K562 (cell line): Measurements from ENCODE around the gene LRMDA. TPM values are rescaled to one million over a fixed set of nuclear protein-coding genes. Genes with fewer than 3 reads are reported as not detected.

Source experiments
- ATAC-seq: fragments of 200-7000 bp; cut with Tn5 transposase; 3 replicates; pipeline ENCODE4 v1.9.1; 2020; ENCODE audit warnings: moderate library complexity
- BruUV-seq: library from RNA; stranded (reverse); fragments of 400-500 nt; replicated peaks from 2 replicates; lab custom pipeline; 2021; lab: Mats Ljungman, UMichigan
- CTCF ChIA-PET: fragments of 300-600 bp; formaldehyde crosslinking; extraction: SDS; loops from one replicate; lab custom pipeline; 2021; ENCODE audit warnings: low intra/inter-chr PET ratio; lab: Yijun Ruan, JAX
- POLR2A ChIA-PET: fragments of 300-600, 350-650 bp; sonication (Branson Sonifier 250); formaldehyde crosslinking; extraction: SDS; loops from one replicate; lab custom pipeline; 2021; ENCODE audit warnings: antibody characterized with exemption, inconsistent platforms; lab: Yijun Ruan, JAX
- DNase-seq, 4 experiments: peaks; one replicate each; pipeline versions ENCODE4 v3.0.0 to v3.0.0-alpha.2; 2011 to 2018; ENCODE audit warnings: low spot score in 3 of 4, mixed read lengths in 3 of 4; ENCODE audit errors: extremely low read depth in 1 of 4
- FAIRE-seq: peaks from 2 replicates; lab custom pipeline; 2011; peaks lifted over from hg19 to GRCh38; lab: Jason Lieb, UNC
- H2AFZ ChIP-seq: 2 replicates; pipeline ENCODE4 v1.6.0; 2011; ENCODE audit warnings: low read depth, low read length, control low read depth, inconsistent platforms
- H3K27ac ChIP-seq: fragments of 200-600 bp; 3 replicates; pipeline ENCODE4 v1.8.0; 2011; ENCODE audit warnings: low read depth, mild to moderate bottlenecking, control low read depth, inconsistent platforms, low read length, moderate library complexity, mixed read lengths; ENCODE audit errors: extremely low read depth
- H3K27me3 ChIP-seq, 2 experiments: fragments of 300-600 bp in 1 of 2; 2 replicates in 1 of 2; 3 replicates in 1 of 2; pipeline versions ENCODE4 v1.6.0 to v1.8.0; 2011; ENCODE audit warnings: inconsistent platforms in 2 of 2, low read length in 2 of 2, mild to moderate bottlenecking in 1 of 2, mixed read lengths in 1 of 2, moderate library complexity in 1 of 2; ENCODE audit not compliant: control insufficient read depth in 2 of 2, insufficient read depth in 2 of 2
- H3K36me3 ChIP-seq: fragments of 300-600 bp; 3 replicates; pipeline ENCODE4 v1.8.0; 2011; ENCODE audit warnings: mild to moderate bottlenecking, low read length, inconsistent platforms; ENCODE audit not compliant: control insufficient read depth, insufficient read depth
- H3K4me1 ChIP-seq, 2 experiments: fragments of 200-600 bp in 1 of 2; replicated peaks in 1 of 2; 2 replicates in 1 of 2; 3 replicates in 1 of 2; pipeline versions ENCODE4 v1.5.1 to v1.8.0; 2011; ENCODE audit warnings: inconsistent platforms in 2 of 2, low read length in 2 of 2, mild to moderate bottlenecking in 1 of 2, mixed read lengths in 1 of 2, moderate library complexity in 1 of 2; ENCODE audit not compliant: control insufficient read depth in 2 of 2, insufficient read depth in 2 of 2
- H3K4me2 ChIP-seq: 2 replicates; pipeline ENCODE4 v1.6.1; 2011; ENCODE audit warnings: low read length, control low read depth, inconsistent platforms, mixed read lengths; ENCODE audit not compliant: insufficient read depth
- H3K4me3 ChIP-seq: fragments of 200-600 bp; sonication (generic), shearing (Covaris generic); 2 replicates; pipeline ENCODE4 v1.5.1; 2016; ENCODE audit warnings: control low read depth, inconsistent platforms
- H3K79me2 ChIP-seq: fragments of 200-600 bp; 3 replicates; pipeline ENCODE4 v1.8.0; 2011; ENCODE audit warnings: low read length, inconsistent platforms; ENCODE audit not compliant: control insufficient read depth, insufficient read depth
- H3K9ac ChIP-seq, 2 experiments: 2 replicates each; pipeline versions ENCODE4 v1.6.0 to v1.6.1; 2011; ENCODE audit warnings: low read depth in 2 of 2, low read length in 2 of 2, control low read depth in 1 of 2, inconsistent platforms in 1 of 2, mild to moderate bottlenecking in 1 of 2, mixed read lengths in 1 of 2; ENCODE audit not compliant: insufficient read depth in 1 of 2
- H3K9me1 ChIP-seq: one replicate; pipeline ENCODE4 v1.6.0; 2011; ENCODE audit warnings: inconsistent platforms, mild to moderate bottlenecking, low read length, moderate library complexity; ENCODE audit not compliant: control insufficient read depth, insufficient read depth
- H3K9me3 ChIP-seq: replicated peaks from 2 replicates; pipeline ENCODE4 v1.5.1; 2011; ENCODE audit warnings: low read depth, low read length, inconsistent platforms; ENCODE audit not compliant: control insufficient read depth, insufficient read depth
- H4K20me1 ChIP-seq: replicated peaks from 2 replicates; pipeline ENCODE4 v1.6.1; 2011; ENCODE audit warnings: low read length, inconsistent platforms, mixed read lengths; ENCODE audit not compliant: control insufficient read depth, insufficient read depth
- ARID3B ChIP-seq: fragments of 250-450 bp; sonication (Bioruptor Pico); IDR thresholded peaks from 2 replicates; pipeline ENCODE4 v1.4.0; 2020; ENCODE audit warnings: borderline replicate concordance
- GATA2 ChIP-seq: sonication (generic); formaldehyde crosslinking; IDR thresholded peaks from 2 replicates; pipeline ENCODE4 v1.4.0; 2020; ENCODE audit warnings: mild to moderate bottlenecking, missing genetic modification reagents
- HNRNPL ChIP-seq: fragments of 200-400 bp; formaldehyde crosslinking; IDR thresholded peaks from 2 replicates; pipeline ENCODE4 v1.6.1; 2017; ENCODE audit warnings: low read depth, mild to moderate bottlenecking, low read length
- KLF16 ChIP-seq: IDR thresholded peaks from 2 replicates; pipeline ENCODE4 v1.6.1; 2016; ENCODE audit warnings: antibody characterized with exemption
- RBM14 ChIP-seq: fragments of 200-400 bp; formaldehyde crosslinking; IDR thresholded peaks from 2 replicates; pipeline ENCODE4 v1.6.1; 2018; ENCODE audit warnings: low read depth, mild to moderate bottlenecking, low read length, moderate library complexity, borderline replicate concordance; ENCODE audit not compliant: insufficient read depth
- SIN3B ChIP-seq: fragments of 450-650 bp; IDR thresholded peaks from 2 replicates; pipeline ENCODE4 v1.6.1; 2017; ENCODE audit warnings: low read depth, mild to moderate bottlenecking, moderate library complexity
- SRSF3 ChIP-seq: fragments of 200-400 bp; formaldehyde crosslinking; IDR thresholded peaks from 2 replicates; pipeline ENCODE4 v1.6.1; 2016; ENCODE audit warnings: mild to moderate bottlenecking, low read length, moderate library complexity; ENCODE audit not compliant: insufficient read depth
- ZNF217 ChIP-seq: sonication (generic); formaldehyde crosslinking; IDR thresholded peaks from 2 replicates; pipeline ENCODE4 v1.8.0; 2022; ENCODE audit warnings: mild to moderate bottlenecking, missing genetic modification reagents
- WGBS: fragments of 100-300 bp; shearing (Covaris generic); methylation state at CpG from one replicate; pipeline ENCODE4 v1.1.6; 2016; ENCODE audit warnings: low coverage, mixed read lengths; ENCODE audit not compliant: insufficient coverage; ENCODE audit errors: missing lambda C conversion rate; 5-methylcytosine and 5-hydroxymethylcytosine counted together
- in situ Hi-C: fragments of 300-500 bp; cut with MboI; formaldehyde crosslinking; loops from 4 replicates; pipeline ENCODE4 v1.15.0; 2018; ENCODE audit warnings: inconsistent platforms, mixed read lengths
- intact Hi-C: fragments of 100-400 bp; cut with micrococcal nuclease; formaldehyde crosslinking; loops from 2 replicates; pipeline ENCODE4 v1.14.2; 2022
- polyA plus RNA-seq, 8 experiments: library from polyadenylated mRNA; depleted of rRNA in 4 of 8; stranded (reverse) in 5 of 8; unstranded in 3 of 8; fragments of >200 nt; fragmentation: Nextera tagmentation in 2 of 8; fragmentation: Illumina TruSeq in 1 of 8; extraction: Ambion mirVana in 2 of 8; extraction: Trizol in 1 of 8; gene quantifications; 2 replicates each; pipeline versions ENCODE4 v1.2.1 to v1.2.3, GENCODE V29; 2011 to 2014; ENCODE audit warnings: inconsistent platforms in 1 of 8, missing spikeins in 1 of 8
- total RNA-seq, 7 experiments: library from RNA; depleted of rRNA in 6 of 7; stranded (reverse); fragments of >200 nt in 6 of 7; fragmentation: Illumina TruSeq in 2 of 7; extraction: Trizol in 2 of 7; gene quantifications; 2 replicates each; pipeline versions ENCODE4 v1.2.1 to v1.2.3, GENCODE V29; 2011 to 2021; ENCODE audit warnings: low replicate concordance in 1 of 7
- TF ChIP-seq, protein P1 (sequence below), 2 experiments: fragments of 450-650 bp; conservative IDR thresholded peaks; 2 replicates each; pipeline ENCODE4 v1.6.1; 2017; ENCODE audit warnings: mild to moderate bottlenecking in 2 of 2, moderate library complexity in 2 of 2
- TF ChIP-seq, protein P2 (sequence below): fragments of 450-650 bp; formaldehyde crosslinking; IDR thresholded peaks from 2 replicates; pipeline ENCODE4 v1.4.0; 2020; ENCODE audit warnings: mild to moderate bottlenecking, moderate library complexity
- TF ChIP-seq, protein P3 (sequence below): IDR thresholded peaks from 2 replicates; pipeline ENCODE4 v1.6.1; 2012; ENCODE audit warnings: low read depth, low read length, improper control_type of control experiment, borderline replicate concordance
- TF ChIP-seq, protein P4 (sequence below): fragments of 450-650 bp; IDR thresholded peaks from 2 replicates; pipeline ENCODE4 v1.6.1; 2017; ENCODE audit warnings: antibody characterized with exemption

The LRMDA gene
- total and polyA plus RNA-seq, 9 of the 15 experiments (the other 6 are each of a cell fraction or from before 2014, with no cell fraction given): 0.25 TPM; not detected in 8

DNA sequence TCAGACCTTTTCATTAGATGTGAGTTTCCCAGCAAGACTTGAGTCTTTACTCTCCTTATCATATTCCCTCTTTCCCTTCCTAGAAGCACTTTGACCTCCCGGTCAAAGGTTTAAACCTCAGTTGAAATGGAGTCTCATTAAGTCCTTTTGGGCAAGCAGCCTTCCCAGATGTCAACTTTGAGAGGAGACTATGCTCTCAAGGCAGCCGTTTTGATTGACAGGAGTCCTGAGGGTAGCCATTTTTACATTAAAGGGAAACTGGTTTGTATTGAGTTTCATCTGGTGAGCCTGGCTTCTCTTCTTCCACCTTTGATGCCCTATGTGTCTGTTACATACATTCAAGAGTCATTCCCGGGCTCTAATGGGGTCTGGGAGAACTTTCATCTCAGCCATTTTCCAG lies 685.1 kb downstream of the LRMDA start:
- Histone ChIP-seq H3K9ac (no peak overlapping the region), H3K27ac (no peak overlapping the region), H3K9me3 (no peaks in the 10 kb centered on the region), H3K4me2 (no peak overlapping the region)
- no peak for FAIRE-seq
- WGBS: 0% methylated on average over 3 of the region's 3 CpGs
- in situ Hi-C loops: no loop called here
- TF ChIP-seq GATA2: no peak
- TF ChIP-seq, protein P1, sequence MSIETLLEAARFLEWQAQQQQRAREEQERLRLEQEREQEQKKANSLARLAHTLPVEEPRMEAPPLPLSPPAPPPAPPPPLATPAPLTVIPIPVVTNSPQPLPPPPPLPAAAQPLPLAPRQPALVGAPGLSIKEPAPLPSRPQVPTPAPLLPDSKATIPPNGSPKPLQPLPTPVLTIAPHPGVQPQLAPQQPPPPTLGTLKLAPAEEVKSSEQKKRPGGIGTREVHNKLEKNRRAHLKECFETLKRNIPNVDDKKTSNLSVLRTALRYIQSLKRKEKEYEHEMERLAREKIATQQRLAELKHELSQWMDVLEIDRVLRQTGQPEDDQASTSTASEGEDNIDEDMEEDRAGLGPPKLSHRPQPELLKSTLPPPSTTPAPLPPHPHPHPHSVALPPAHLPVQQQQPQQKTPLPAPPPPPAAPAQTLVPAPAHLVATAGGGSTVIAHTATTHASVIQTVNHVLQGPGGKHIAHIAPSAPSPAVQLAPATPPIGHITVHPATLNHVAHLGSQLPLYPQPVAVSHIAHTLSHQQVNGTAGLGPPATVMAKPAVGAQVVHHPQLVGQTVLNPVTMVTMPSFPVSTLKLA (conservative IDR thresholded peaks at IDR 0.05): no peak
- TF ChIP-seq SRSF3: no peak
- TF ChIP-seq KLF16: no peak
- no peak for TF ChIP-seq RBM14
- no peak for TF ChIP-seq ARID3B (CRISPR knock-in tag)
- TF ChIP-seq, protein P2, sequence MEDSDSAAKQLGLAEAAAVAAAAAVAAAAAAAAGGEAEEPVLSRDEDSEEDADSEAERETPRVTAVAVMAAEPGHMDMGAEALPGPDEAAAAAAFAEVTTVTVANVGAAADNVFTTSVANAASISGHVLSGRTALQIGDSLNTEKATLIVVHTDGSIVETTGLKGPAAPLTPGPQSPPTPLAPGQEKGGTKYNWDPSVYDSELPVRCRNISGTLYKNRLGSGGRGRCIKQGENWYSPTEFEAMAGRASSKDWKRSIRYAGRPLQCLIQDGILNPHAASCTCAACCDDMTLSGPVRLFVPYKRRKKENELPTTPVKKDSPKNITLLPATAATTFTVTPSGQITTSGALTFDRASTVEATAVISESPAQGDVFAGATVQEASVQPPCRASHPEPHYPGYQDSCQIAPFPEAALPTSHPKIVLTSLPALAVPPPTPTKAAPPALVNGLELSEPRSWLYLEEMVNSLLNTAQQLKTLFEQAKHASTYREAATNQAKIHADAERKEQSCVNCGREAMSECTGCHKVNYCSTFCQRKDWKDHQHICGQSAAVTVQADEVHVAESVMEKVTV (CRISPR knock-in tag): no peak
- TF ChIP-seq, protein P3, sequence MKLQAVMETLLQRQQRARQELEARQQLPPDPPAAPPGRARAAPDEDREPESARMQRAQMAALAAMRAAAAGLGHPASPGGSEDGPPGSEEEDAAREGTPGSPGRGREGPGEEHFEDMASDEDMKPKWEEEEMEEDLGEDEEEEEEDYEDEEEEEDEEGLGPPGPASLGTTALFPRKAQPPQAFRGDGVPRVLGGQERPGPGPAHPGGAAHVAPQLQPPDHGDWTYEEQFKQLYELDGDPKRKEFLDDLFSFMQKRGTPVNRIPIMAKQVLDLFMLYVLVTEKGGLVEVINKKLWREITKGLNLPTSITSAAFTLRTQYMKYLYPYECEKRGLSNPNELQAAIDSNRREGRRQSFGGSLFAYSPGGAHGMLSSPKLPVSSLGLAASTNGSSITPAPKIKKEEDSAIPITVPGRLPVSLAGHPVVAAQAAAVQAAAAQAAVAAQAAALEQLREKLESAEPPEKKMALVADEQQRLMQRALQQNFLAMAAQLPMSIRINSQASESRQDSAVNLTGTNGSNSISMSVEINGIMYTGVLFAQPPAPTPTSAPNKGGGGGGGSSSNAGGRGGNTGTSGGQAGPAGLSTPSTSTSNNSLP: no peak
- no peak for TF ChIP-seq HNRNPL
- TF ChIP-seq, protein P4, sequence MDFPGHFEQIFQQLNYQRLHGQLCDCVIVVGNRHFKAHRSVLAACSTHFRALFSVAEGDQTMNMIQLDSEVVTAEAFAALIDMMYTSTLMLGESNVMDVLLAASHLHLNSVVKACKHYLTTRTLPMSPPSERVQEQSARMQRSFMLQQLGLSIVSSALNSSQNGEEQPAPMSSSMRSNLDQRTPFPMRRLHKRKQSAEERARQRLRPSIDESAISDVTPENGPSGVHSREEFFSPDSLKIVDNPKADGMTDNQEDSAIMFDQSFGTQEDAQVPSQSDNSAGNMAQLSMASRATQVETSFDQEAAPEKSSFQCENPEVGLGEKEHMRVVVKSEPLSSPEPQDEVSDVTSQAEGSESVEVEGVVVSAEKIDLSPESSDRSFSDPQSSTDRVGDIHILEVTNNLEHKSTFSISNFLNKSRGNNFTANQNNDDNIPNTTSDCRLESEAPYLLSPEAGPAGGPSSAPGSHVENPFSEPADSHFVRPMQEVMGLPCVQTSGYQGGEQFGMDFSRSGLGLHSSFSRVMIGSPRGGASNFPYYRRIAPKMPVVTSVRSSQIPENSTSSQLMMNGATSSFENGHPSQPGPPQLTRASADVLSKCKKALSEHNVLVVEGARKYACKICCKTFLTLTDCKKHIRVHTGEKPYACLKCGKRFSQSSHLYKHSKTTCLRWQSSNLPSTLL: no peak
- TF ChIP-seq ZNF217 (CRISPR knock-in tag): no peak
- TF ChIP-seq SIN3B: no peak
- TF ChIP-seq, all 486 proteins: peak for 0
- ChIA-PET CTCF (no interaction called here), POLR2A (interaction anchor here (0.6 kb wide), 1 partner anchor 472 kb away, joined by 3 read pairs; no protein-coding TSS in a partner anchor)
- ATAC-seq (no peak), DNase-seq (no peak)
- no peak overlapping the region for H2AFZ ChIP-seq
- intact Hi-C loops: no loop called here
- H3K36me3 ChIP-seq: no peaks in the 10 kb centered on the region
- H3K4me3 ChIP-seq: no peak overlapping the region
- H3K9me1 ChIP-seq: no peaks in the 10 kb centered on the region
- BruUV-seq: no TSS peak
- no peaks in the 10 kb centered on the region for H3K79me2 ChIP-seq
- no peaks in the 10 kb centered on the region for H4K20me1 ChIP-seq
- H3K27me3 ChIP-seq: no peaks in the 10 kb centered on the region
- H3K4me1 ChIP-seq: peaks cover 0 to 6% of the 10 kb centered on the region in 2 experiments; a peak in 1 of 5 replicates
